ENCODE measurements around the gene PRMT3. TPM values are rescaled to one million over a fixed set of nuclear protein-coding genes. Genes with fewer than 3 reads are reported as not detected.
"Not testable (repeated sequence)": the region's sequence is repeated elsewhere in the genome, so short reads cannot be mapped to it uniquely, and the experiment has no call there.

Gene PRMT3
- total and polyA plus RNA-seq, 2 experiments from 2014 or later: 11.7 to 15.7 TPM

- H3K36me3 ChIP-seq: no peaks in the 10 kb centered on the region
- H3K27me3 ChIP-seq: no peaks in the 10 kb centered on the region
- peaks cover 20% of the 10 kb centered on the region for H3K4me1 ChIP-seq (ENCODE audit: low read depth)
- no peaks in the 10 kb centered on the region for H3K9me3 ChIP-seq (ENCODE audit: low read depth)
- no peak overlapping the region for H3K4me3 ChIP-seq
- peak in 1 of 2 donors; percentile 41 for DNase-seq (ENCODE audit: low read depth in 1 of 2, low spot score in 1 of 2)
- TF ChIP-seq, protein P1, sequence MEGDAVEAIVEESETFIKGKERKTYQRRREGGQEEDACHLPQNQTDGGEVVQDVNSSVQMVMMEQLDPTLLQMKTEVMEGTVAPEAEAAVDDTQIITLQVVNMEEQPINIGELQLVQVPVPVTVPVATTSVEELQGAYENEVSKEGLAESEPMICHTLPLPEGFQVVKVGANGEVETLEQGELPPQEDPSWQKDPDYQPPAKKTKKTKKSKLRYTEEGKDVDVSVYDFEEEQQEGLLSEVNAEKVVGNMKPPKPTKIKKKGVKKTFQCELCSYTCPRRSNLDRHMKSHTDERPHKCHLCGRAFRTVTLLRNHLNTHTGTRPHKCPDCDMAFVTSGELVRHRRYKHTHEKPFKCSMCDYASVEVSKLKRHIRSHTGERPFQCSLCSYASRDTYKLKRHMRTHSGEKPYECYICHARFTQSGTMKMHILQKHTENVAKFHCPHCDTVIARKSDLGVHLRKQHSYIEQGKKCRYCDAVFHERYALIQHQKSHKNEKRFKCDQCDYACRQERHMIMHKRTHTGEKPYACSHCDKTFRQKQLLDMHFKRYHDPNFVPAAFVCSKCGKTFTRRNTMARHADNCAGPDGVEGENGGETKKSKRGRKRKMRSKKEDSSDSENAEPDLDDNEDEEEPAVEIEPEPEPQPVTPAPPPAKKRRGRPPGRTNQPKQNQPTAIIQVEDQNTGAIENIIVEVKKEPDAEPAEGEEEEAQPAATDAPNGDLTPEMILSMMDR (IDR thresholded peaks at IDR 0.05; ENCODE audit: low read depth, low read length): no peak
- peak overlapping the region; percentile 70 for H3K27ac ChIP-seq
These were observed 15.4 kb upstream of the PRMT3 start for GRCh38 chr11:20372081-20372626.

DNA sequence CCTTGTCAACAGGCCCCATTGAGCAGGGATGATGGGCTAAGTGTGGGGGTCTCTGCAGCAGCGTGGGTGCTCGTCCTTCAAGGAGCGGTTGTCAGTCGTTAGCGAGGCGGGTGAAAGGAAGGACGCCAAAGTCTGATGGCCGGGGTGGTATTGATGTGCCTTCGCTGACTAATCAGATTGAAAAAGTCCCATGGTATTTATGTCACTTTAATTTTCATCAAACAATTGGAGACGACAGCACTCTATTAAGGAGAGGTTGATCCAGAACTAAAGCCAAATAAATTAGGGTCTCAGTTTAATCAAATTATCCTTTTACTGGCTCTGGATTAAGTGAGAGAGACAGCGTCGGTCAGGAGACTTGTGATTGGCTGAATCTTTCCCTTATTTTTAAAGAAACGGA, 14.4 kb upstream of the PRMT3 start:
- H3K4me3 ChIP-seq: no peak overlapping the region
- H3K4me1 ChIP-seq (ENCODE audit: low read depth): peaks cover 20% of the 10 kb centered on the region
- H3K9me3 ChIP-seq (ENCODE audit: low read depth): no peaks in the 10 kb centered on the region
- no peak for DNase-seq (ENCODE audit: low read depth in 1 of 2, low spot score in 1 of 2)
- no peak overlapping the region for H3K27ac ChIP-seq
- H3K27me3 ChIP-seq: no peaks in the 10 kb centered on the region
- TF ChIP-seq, protein P1 (IDR thresholded peaks at IDR 0.05; ENCODE audit: low read depth, low read length): no peak
- no peaks in the 10 kb centered on the region for H3K36me3 ChIP-seq

GRCh38 chr11:20373568-20374209, 13.8 kb upstream of the PRMT3 start:
- H3K4me1 ChIP-seq (ENCODE audit: low read depth): peaks cover 20% of the 10 kb centered on the region
- H3K27ac ChIP-seq: no peak overlapping the region
- DNase-seq (ENCODE audit: low read depth in 1 of 2, low spot score in 1 of 2): no peak
- no peaks in the 10 kb centered on the region for H3K9me3 ChIP-seq (ENCODE audit: low read depth)
- no peaks in the 10 kb centered on the region for H3K36me3 ChIP-seq
- no peaks in the 10 kb centered on the region for H3K27me3 ChIP-seq
- H3K4me3 ChIP-seq: no peak overlapping the region
- TF ChIP-seq, protein P1 (IDR thresholded peaks at IDR 0.05; ENCODE audit: low read depth, low read length): no peak

GRCh38 chr11:20374741-20375300, 12.7 kb upstream of the PRMT3 start:
- peaks cover 20% of the 10 kb centered on the region for H3K4me1 ChIP-seq (ENCODE audit: low read depth)
- H3K36me3 ChIP-seq: no peaks in the 10 kb centered on the region
- DNase-seq (ENCODE audit: low read depth in 1 of 2, low spot score in 1 of 2): no peak
- H3K4me3 ChIP-seq: no peak overlapping the region
- no peaks in the 10 kb centered on the region for H3K9me3 ChIP-seq (ENCODE audit: low read depth)
- H3K27me3 ChIP-seq: no peaks in the 10 kb centered on the region
- TF ChIP-seq, protein P1 (IDR thresholded peaks at IDR 0.05; ENCODE audit: low read depth, low read length): no peak
- H3K27ac ChIP-seq: no peak overlapping the region

GRCh38 chr11:20376162-20376730, 11.3 kb upstream of the PRMT3 start:
- no peak overlapping the region for H3K4me3 ChIP-seq
- no peaks in the 10 kb centered on the region for H3K36me3 ChIP-seq
- peaks cover 20% of the 10 kb centered on the region for H3K4me1 ChIP-seq (ENCODE audit: low read depth)
- H3K27ac ChIP-seq: no peak overlapping the region
- DNase-seq (ENCODE audit: low read depth in 1 of 2, low spot score in 1 of 2): no peak
- TF ChIP-seq, protein P1 (IDR thresholded peaks at IDR 0.05; ENCODE audit: low read depth, low read length): no peak
- no peaks in the 10 kb centered on the region for H3K27me3 ChIP-seq
- H3K9me3 ChIP-seq (ENCODE audit: low read depth): no peaks in the 10 kb centered on the region

- not testable (repeated sequence) for H3K4me1 ChIP-seq (ENCODE audit: low read depth); H3K27ac ChIP-seq; DNase-seq (ENCODE audit: low read depth in 1 of 2, low spot score in 1 of 2); H3K27me3 ChIP-seq; H3K36me3 ChIP-seq; H3K9me3 ChIP-seq (ENCODE audit: low read depth); H3K4me3 ChIP-seq
These were observed 1.5 kb upstream of the PRMT3 start for GRCh38 chr11:20385996-20386395.
